Neural progenitor cell (in vitro differentiated cells): ENCODE data around the gene C2orf49.

Experiments used
- CTCF ChIP-seq: fragments of 200-600 bp; sonication (generic); IDR thresholded peaks from 2 replicates; pipeline ENCODE4 v1.5.1; 2017; ENCODE audit warnings: antibody characterized with exemption, mild to moderate bottlenecking
- EZH2 ChIP-seq: fragments of 200-600 bp; sonication (generic); IDR thresholded peaks from 2 replicates; pipeline ENCODE4 v1.6.1; 2017; ENCODE audit warnings: antibody characterized with exemption, mild to moderate bottlenecking, moderate library complexity

DNA sequence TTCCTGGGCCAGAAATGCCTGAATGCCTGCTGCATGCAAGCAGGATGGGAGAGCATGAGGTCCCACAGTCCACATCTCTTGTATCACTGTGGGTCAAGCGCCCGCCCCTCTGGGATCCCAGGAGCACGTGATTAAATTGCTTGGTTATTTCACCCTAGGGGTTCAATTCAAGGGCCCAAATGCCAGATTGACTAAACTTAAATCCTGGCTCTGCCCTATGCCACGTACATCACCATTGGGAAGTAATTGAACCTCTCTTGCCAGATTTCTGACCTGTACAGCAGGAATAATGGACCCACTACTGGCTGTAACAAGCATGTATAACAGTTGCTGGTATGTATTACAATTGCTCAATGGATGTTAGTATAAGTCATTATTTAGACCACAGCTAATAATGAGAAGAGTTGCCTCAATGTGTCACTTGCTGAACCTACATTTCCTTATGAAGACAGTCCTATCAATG is 41.6 kb downstream of the C2orf49 start:
- TF ChIP-seq CTCF, result no peak
- no peak for TF ChIP-seq EZH2
